Naive thymus-derived CD4-positive, alpha-beta T cell (primary cell): ENCODE results near the gene TSHZ2. TPM values are rescaled to one million over a fixed set of nuclear protein-coding genes. Genes with fewer than 3 reads are reported as not detected.
A peak's percentile ranks its signal among the peaks of the same experiment; 100 is the strongest.

Experiments used
- ATAC-seq: fragments of 150-1000 bp; cut with Tn5 transposase; 2 replicates; pipeline ENCODE4 v1.10.0; 2021; ENCODE audit warnings: mild to moderate bottlenecking, moderate library complexity
- CTCF ChIA-PET: fragments of 350-600 bp; sonication (Branson Sonifier 250); formaldehyde crosslinking; loops from one replicate; lab custom pipeline; 2021; ENCODE audit warnings: antibody characterized with exemption; lab: Charles Lee
- POLR2A ChIA-PET: fragments of 350-600 bp; sonication (Branson Sonifier 250); formaldehyde crosslinking; loops from one replicate; lab custom pipeline; 2021; ENCODE audit warnings: antibody characterized with exemption, inconsistent platforms; lab: Charles Lee
- DNase-seq, 9 donors: peaks; one replicate each; pipeline versions ENCODE4 v3.0.0 to v3.0.0-alpha.2; 2020 to 2022; ENCODE audit warnings: mixed read lengths in 1 of 9
- H3K27ac ChIP-seq: one replicate; pipeline ENCODE4 v1.7.0; 2013; ENCODE audit warnings: mild to moderate bottlenecking, low read depth, low read length, moderate library complexity
- H3K27me3 ChIP-seq, 2 donors: one replicate each; pipeline ENCODE4 v1.7.0; 2013; ENCODE audit warnings: low read length in 2 of 2, mild to moderate bottlenecking in 2 of 2, moderate library complexity in 2 of 2; ENCODE audit not compliant: control insufficient read depth in 2 of 2, insufficient read depth in 2 of 2
- H3K36me3 ChIP-seq, 3 experiments: 1 replicate in 2 of 3; 2 replicates in 1 of 3; pipeline ENCODE4 v1.7.0; 2013; ENCODE audit warnings: low read length in 3 of 3, mild to moderate bottlenecking in 3 of 3, moderate library complexity in 1 of 3; ENCODE audit not compliant: insufficient read depth in 3 of 3, control insufficient read depth in 2 of 3
- H3K4me1 ChIP-seq, 2 donors: one replicate each; pipeline ENCODE4 v1.7.0; 2013; ENCODE audit warnings: low read length in 2 of 2, mild to moderate bottlenecking in 2 of 2, moderate library complexity in 1 of 2; ENCODE audit not compliant: control insufficient read depth in 2 of 2, insufficient read depth in 2 of 2
- H3K4me3 ChIP-seq: 2 replicates; pipeline ENCODE4 v1.7.0; 2013; ENCODE audit warnings: mild to moderate bottlenecking, low read length
- H3K9me3 ChIP-seq, 3 experiments: 1 replicate in 2 of 3; 2 replicates in 1 of 3; pipeline ENCODE4 v1.7.0; 2013; ENCODE audit warnings: low read length in 3 of 3; ENCODE audit not compliant: control insufficient read depth in 2 of 3
- H3K27ac Mint-ChIP-seq, 9 donors: one replicate each; pipeline ENCODE4 v1.8.0; 2020 to 2022; ENCODE audit warnings: mixed read lengths in 9 of 9, mild to moderate bottlenecking in 8 of 9, moderate library complexity in 5 of 9, inconsistent platforms in 2 of 9
- H3K27me3 Mint-ChIP-seq, 5 donors: one replicate each; pipeline ENCODE4 v1.8.0; 2021 to 2022; ENCODE audit warnings: mixed read lengths in 5 of 5, mild to moderate bottlenecking in 1 of 5
- H3K36me3 Mint-ChIP-seq, 5 donors: one replicate each; pipeline ENCODE4 v1.8.0; 2020 to 2022; ENCODE audit warnings: mixed read lengths in 5 of 5, mild to moderate bottlenecking in 3 of 5, inconsistent platforms in 1 of 5
- H3K4me1 Mint-ChIP-seq, 7 donors: one replicate each; pipeline ENCODE4 v1.8.0; 2020 to 2022; ENCODE audit warnings: mixed read lengths in 7 of 7, mild to moderate bottlenecking in 3 of 7, inconsistent platforms in 1 of 7
- H3K4me3 Mint-ChIP-seq, 10 donors: one replicate each; pipeline ENCODE4 v1.8.0; 2020 to 2022; ENCODE audit warnings: mild to moderate bottlenecking in 10 of 10, mixed read lengths in 10 of 10, moderate library complexity in 6 of 10, inconsistent platforms in 2 of 10
- H3K9me3 Mint-ChIP-seq, 11 donors: one replicate each; pipeline ENCODE4 v1.8.0; 2020 to 2022; ENCODE audit warnings: mixed read lengths in 11 of 11, mild to moderate bottlenecking in 4 of 11, inconsistent platforms in 1 of 11, moderate library complexity in 1 of 11
- intact Hi-C, 2 donors: fragments of 100-400 bp; cut with micrococcal nuclease; formaldehyde crosslinking; loops; one replicate each; pipeline ENCODE4 v1.15.1; 2023
- polyA plus RNA-seq, 2 donors: library from polyadenylated mRNA; unstranded; fragments of 300-500 nt; fragmentation: Illumina TruSeq; gene quantifications; one replicate each; pipeline ENCODE4 v1.2.3, GENCODE V29; 2021
- total RNA-seq, 6 experiments: library from RNA in 5 of 6; stranded (reverse) in 5 of 6; gene quantifications; 1 replicate in 5 of 6; 2 replicates in 1 of 6; pipeline ENCODE4 v1.2.3 and lab custom pipeline; 2021 to 2026

Gene TSHZ2
- total and polyA plus RNA-seq, 7 experiments from 2014 or later: 6.0 to 84.5 (median 42.5) TPM

DNA sequence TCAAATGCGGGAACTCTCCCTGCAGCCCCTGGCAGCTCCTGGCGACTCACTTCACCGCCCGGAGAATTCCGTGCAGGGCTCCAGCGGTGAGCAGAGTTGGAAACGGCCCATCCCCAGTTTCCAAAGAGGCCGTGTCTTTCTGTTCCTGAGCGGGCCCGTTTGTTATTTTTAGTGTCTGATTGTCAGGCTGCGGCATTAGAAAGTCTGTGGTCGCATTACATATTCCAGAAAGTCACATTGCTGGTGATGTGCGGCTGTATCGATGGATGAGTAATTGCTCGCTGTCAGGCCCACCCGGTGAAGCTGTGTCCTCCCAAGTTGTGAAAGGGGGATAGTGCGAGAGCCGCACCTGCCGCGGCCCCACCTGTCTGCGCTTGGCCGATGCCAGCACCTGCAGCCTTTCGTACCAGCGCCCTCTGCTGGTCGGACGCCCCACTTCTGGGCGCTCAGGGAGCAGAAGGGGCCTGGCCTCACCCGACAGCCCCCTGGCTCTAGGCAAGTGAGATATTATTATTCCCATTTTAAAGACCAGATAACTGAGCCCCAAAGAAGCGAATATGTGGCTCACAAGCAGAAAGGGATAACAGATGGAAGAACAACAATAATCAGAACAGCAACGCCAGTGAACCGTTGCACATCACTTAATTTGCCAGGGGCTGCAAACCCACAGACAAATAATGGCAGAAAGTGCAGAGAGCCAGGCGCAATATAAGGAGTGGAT lies 244.9 kb downstream of the TSHZ2 start:
- H3K4me3 ChIP-seq: peak overlapping the region; percentile 34
- Mint-ChIP-seq H3K9me3 (peaks cover 0 to 7% (median 0%) of the 10 kb centered on the region in 11 donors), H3K27me3 (peaks cover 0 to 4% (median 0%) of the 10 kb centered on the region in 5 donors), H3K4me1 (peaks cover 14 to 46% (median 41%) of the 10 kb centered on the region in 7 donors), H3K27ac (peak overlapping the region; percentile 44 to 97 (median 74)), H3K4me3 (peak overlapping the region; percentile 48 to 80 (median 74)), H3K36me3 (peaks cover 0 to 11% (median 5%) of the 10 kb centered on the region in 5 donors)
- H3K27ac ChIP-seq: peak overlapping the region; percentile 48
- H3K4me1 ChIP-seq: peaks cover 0 to 33% of the 10 kb centered on the region in 2 donors
- intact Hi-C loops: loop anchor here (1.0 to 10.0 kb wide), 22 partner anchors 65 to 1090 kb away; partner anchors contain the start of genes TSHZ2 (in 2 of the 2), PFDN4 (in 1 of the 2) and ZFP64 (in 1 of the 2)
- POLR2A ChIA-PET: interaction anchor here (0.7 to 1.6 kb wide), 5 partner anchors 215 to 904 kb away, joined by 3 to 7 read pairs (median 3); no protein-coding TSS in a partner anchor
- peak; percentile 91 for ATAC-seq
- CTCF ChIA-PET: interaction anchor here (0.6 to 5.3 kb wide), 18 partner anchors 9 to 978 kb away, joined by 3 to 44 read pairs (median 4); no protein-coding TSS in a partner anchor
- H3K27me3 ChIP-seq: no peaks in the 10 kb centered on the region
- no peaks in the 10 kb centered on the region for H3K36me3 ChIP-seq
- no peaks in the 10 kb centered on the region for H3K9me3 ChIP-seq
- DNase-seq: peak; percentile 65 to 86 (median 79)

- no peak overlapping the region for H3K27ac Mint-ChIP-seq
- peaks cover 0 to 4% (median 0%) of the 10 kb centered on the region in 5 donors for H3K27me3 Mint-ChIP-seq
- H3K4me3 Mint-ChIP-seq: no peak overlapping the region
- peaks cover 0 to 16% of the 10 kb centered on the region in 2 donors for H3K4me1 ChIP-seq
- no peaks in the 10 kb centered on the region for H3K9me3 ChIP-seq
- ChIA-PET POLR2A (interaction anchor here (0.7 kb wide), 1 partner anchor 81 kb away, joined by 3 read pairs; no protein-coding TSS in a partner anchor), CTCF (interaction anchor here (0.6 to 1.3 kb wide), 6 partner anchors 12 to 1626 kb away, joined by 3 to 7 read pairs (median 4); no protein-coding TSS in a partner anchor)
- no peak for DNase-seq
- peaks cover 6 to 20% (median 15%) of the 10 kb centered on the region in 7 donors for H3K4me1 Mint-ChIP-seq
- H3K27me3 ChIP-seq: no peaks in the 10 kb centered on the region
- intact Hi-C loops: no loop called here
- H3K9me3 Mint-ChIP-seq: peaks cover 0 to 7% (median 0%) of the 10 kb centered on the region in 11 donors
- peaks cover 0 to 14% (median 7%) of the 10 kb centered on the region in 5 donors for H3K36me3 Mint-ChIP-seq
- ATAC-seq: no peak
- H3K27ac ChIP-seq: no peak overlapping the region
- no peaks in the 10 kb centered on the region for H3K36me3 ChIP-seq
- H3K4me3 ChIP-seq: no peak overlapping the region
Measured at GRCh38 chr20:53220482-53221307, 248.5 kb downstream of the TSHZ2 start.

DNA sequence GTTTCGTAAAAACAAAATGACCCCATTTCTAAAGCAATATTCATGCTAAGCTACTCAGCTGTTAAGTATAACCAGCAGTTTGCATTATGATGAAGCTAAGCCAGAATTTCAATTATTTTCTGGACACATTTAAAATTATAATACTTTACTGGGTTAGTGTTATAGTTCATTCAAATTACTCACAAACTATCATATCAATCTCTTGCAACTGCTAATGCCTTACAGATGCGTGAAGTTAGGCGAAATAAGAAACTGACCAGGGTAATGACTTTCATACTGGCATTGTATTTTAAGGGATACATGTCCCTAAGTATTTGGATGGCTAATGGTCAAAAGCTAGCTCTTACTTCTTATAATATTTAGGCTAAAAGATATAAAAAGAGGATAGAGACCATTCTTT lies 249.6 kb downstream of the TSHZ2 start:
- no peak overlapping the region for H3K4me3 Mint-ChIP-seq
- intact Hi-C loops: no loop called here
- CTCF ChIA-PET: no interaction called here

DNA sequence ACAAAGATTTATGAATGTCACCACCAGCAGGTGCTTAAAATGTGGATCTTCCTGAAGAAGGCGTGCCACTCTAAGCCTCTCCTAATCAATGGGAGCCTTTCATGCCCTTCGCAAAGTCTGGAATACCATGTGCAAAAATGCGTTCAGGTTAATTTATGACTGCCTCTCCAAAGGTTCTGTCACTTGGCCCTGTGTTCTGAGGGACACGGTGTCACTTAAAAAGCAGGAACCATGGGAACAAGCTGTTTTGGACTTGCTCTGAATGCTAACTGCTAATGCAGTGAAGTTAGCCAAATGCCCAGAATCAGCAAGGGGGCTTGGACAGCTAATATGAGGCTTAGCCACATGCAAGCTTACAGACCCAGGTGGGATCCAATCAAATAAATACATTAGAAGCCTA lies 250.3 kb downstream of the TSHZ2 start:
- DNase-seq (no peak), ATAC-seq (no peak)
- Mint-ChIP-seq H3K36me3 (peaks cover 0 to 14% (median 7%) of the 10 kb centered on the region in 5 donors), H3K27ac (no peak overlapping the region), H3K4me1 (peaks cover 0 to 7% (median 4%) of the 10 kb centered on the region in 7 donors), H3K9me3 (peaks cover 0 to 7% (median 0%) of the 10 kb centered on the region in 11 donors), H3K4me3 (no peak overlapping the region), H3K27me3 (peaks cover 0 to 4% (median 0%) of the 10 kb centered on the region in 5 donors)
- no peaks in the 10 kb centered on the region for H3K9me3 ChIP-seq
- H3K4me3 ChIP-seq: no peak overlapping the region
- H3K27ac ChIP-seq: no peak overlapping the region
- ChIA-PET CTCF (no interaction called here), POLR2A (interaction anchor here (0.7 kb wide), 1 partner anchor 12 kb away, joined by 3 read pairs; no protein-coding TSS in a partner anchor)
- no peaks in the 10 kb centered on the region for H3K4me1 ChIP-seq
- no peaks in the 10 kb centered on the region for H3K36me3 ChIP-seq
- no peaks in the 10 kb centered on the region for H3K27me3 ChIP-seq
- intact Hi-C loops: no loop called here

More for the DNA sequence above, 249.6 kb downstream of the TSHZ2 start:
- Mint-ChIP-seq H3K27ac (no peak overlapping the region), H3K36me3 (peaks cover 0 to 14% (median 7%) of the 10 kb centered on the region in 5 donors), H3K9me3 (peaks cover 0 to 7% (median 0%) of the 10 kb centered on the region in 11 donors), H3K4me1 (peaks cover 1 to 11% (median 7%) of the 10 kb centered on the region in 7 donors), H3K27me3 (peaks cover 0 to 4% (median 0%) of the 10 kb centered on the region in 5 donors)
- Histone ChIP-seq H3K9me3 (no peaks in the 10 kb centered on the region), H3K27me3 (no peaks in the 10 kb centered on the region), H3K4me3 (no peak overlapping the region), H3K36me3 (no peaks in the 10 kb centered on the region), H3K4me1 (peaks cover 0 to 6% of the 10 kb centered on the region in 2 donors), H3K27ac (no peak overlapping the region)
- ATAC-seq (no peak), DNase-seq (no peak)
- POLR2A ChIA-PET: no interaction called here

GRCh38 chr20:53222932-53223331 lies 250.8 kb downstream of the TSHZ2 start:
- H3K36me3 Mint-ChIP-seq: peaks cover 0 to 14% (median 7%) of the 10 kb centered on the region in 5 donors
- H3K4me3 ChIP-seq: no peak overlapping the region
- no peaks in the 10 kb centered on the region for H3K9me3 ChIP-seq
- H3K4me1 ChIP-seq: no peaks in the 10 kb centered on the region
- ATAC-seq: no peak
- H3K27ac ChIP-seq: no peak overlapping the region
- intact Hi-C loops: no loop called here
- no peaks in the 10 kb centered on the region for H3K36me3 ChIP-seq
- no peak overlapping the region for H3K27ac Mint-ChIP-seq
- ChIA-PET POLR2A (interaction anchor here (0.7 kb wide), 1 partner anchor 12 kb away, joined by 3 read pairs; no protein-coding TSS in a partner anchor), CTCF (no interaction called here)
- peaks cover 0 to 7% (median 0%) of the 10 kb centered on the region in 11 donors for H3K9me3 Mint-ChIP-seq
- no peak overlapping the region for H3K4me3 Mint-ChIP-seq
- H3K27me3 ChIP-seq: no peaks in the 10 kb centered on the region
- peaks cover 0 to 7% (median 4%) of the 10 kb centered on the region in 7 donors for H3K4me1 Mint-ChIP-seq
- no peak for DNase-seq
- H3K27me3 Mint-ChIP-seq: peaks cover 0 to 4% (median 0%) of the 10 kb centered on the region in 5 donors

DNA sequence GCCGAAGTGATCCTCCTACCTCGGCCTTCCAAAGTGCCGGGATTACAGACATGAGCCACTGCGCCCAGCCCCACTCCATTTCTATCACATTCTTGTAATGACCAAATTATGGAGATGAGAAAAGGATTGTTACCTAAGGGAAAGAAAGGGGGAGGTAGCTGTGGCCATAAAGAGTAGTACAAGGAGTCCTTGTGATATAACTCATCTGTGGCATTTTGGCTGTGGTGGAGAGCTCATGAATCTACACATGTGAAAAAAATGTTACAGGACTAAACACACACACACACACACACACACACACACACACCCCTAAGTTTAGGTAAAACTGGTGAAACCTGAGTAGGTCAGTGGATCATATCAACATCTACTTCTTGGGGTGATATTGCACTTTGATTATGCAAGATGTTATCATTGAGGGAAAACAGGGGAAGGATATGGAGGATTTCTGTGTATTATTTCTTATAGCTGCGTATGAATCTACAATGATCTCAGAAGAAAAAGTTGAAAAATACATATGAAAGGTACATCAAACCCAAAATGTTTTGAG lies 251.5 kb downstream of the TSHZ2 start:
- Mint-ChIP-seq H3K36me3 (peaks cover 0 to 14% (median 7%) of the 10 kb centered on the region in 5 donors), H3K4me1 (peaks cover 0 to 7% (median 4%) of the 10 kb centered on the region in 7 donors), H3K4me3 (no peak overlapping the region), H3K9me3 (peaks cover 0 to 7% (median 0%) of the 10 kb centered on the region in 11 donors), H3K27ac (no peak overlapping the region), H3K27me3 (peaks cover 0 to 4% (median 0%) of the 10 kb centered on the region in 5 donors)
- Histone ChIP-seq H3K4me1 (no peaks in the 10 kb centered on the region), H3K36me3 (no peaks in the 10 kb centered on the region), H3K27me3 (no peaks in the 10 kb centered on the region), H3K27ac (no peak overlapping the region), H3K9me3 (no peaks in the 10 kb centered on the region), H3K4me3 (no peak overlapping the region)
- ATAC-seq: no peak
- intact Hi-C loops: no loop called here
- DNase-seq: no peak
- CTCF ChIA-PET: no interaction called here
- POLR2A ChIA-PET: interaction anchor here (0.5 to 0.6 kb wide), 2 partner anchors 451 to 975 kb away, joined by 3 read pairs; no protein-coding TSS in a partner anchor
